Fibroblast of skin of right biceps (primary cell): Measurements from ENCODE around the gene RNF26.

Source experiments
- DNase-seq: peaks from one replicate; pipeline ENCODE4 v3.0.0-alpha.2; 2013

Gene RNF26

DNA sequence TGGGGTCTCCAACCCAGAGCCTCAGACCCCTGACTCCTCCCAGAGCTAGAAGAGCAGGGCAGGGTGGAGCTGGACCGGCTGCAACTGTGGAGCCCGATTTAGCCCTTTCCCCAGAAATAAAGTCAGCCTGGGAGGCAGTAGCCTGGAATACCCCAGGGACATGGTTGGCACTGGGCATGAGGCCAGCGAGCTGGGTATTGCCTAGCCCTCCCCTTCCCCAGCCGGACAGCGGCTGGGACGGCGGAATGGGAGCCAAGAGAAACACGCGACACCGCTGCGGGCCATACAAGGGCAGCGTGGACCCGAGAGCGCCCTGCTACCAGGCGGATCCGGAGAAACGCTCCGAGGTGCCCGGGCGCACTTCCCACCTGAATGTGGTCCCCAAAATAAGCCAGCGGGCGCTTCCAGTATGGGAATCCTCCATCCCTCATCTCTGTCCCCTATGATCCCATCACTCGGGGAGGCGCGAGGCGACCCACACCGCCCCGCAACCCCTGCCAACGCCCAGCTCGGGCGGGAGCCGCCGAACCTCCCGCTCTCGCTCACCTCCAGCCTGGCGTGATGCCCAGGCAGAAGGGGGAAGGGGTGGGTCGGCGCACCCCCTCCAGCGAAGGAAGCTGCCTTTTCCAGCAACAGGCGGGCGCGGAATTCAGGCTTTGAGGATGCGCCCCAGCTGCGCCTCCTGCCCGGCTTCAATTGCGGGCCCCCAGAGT is 18.2 kb upstream of the RNF26 start:
- peak; percentile 49 for DNase-seq

DNA sequence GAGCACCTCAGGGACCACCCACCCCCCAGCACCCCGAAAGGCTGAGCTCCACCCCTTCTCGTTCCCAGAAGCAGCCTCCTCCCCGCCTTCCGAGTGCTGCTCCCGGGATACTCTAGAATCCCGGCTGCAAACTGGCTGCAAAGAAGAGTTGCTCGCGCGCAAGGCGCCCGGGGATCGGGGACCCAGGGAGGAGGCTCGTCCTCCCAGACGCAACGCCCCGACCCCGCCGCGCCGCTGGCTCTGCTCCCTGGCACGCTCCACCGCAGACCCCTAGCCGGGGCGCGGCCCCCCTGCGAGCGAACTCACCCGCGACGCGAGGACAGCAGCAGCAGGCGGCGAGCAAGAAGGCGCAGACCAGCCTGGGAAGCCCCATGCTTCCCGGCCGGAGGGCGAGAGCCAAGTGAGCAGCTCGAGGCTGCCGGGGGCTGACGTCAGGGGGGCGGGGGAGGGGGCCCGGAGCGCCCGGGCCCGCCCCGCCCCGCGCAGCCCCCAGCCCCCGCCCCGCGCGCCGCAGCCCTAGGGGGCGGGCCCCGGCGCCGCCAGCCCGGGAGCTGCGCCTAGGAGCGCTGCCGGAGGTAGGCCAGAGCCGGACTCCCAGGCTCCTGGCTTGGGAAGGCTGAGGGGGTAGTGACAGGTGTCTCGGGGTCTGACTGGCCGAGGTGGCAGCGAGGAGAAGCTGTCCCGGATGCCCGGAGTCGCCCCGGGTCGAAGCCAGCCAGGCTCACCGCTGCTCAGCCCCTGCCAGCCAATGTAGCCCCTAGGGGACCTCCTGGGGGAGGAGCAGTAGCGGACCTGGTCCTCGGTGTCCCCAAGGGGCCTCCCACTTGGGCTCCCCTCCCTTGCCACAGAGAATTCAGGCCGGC is 17.4 kb upstream of the RNF26 start, which contains the start of gene MCAM:
Gene MCAM, minus strand, starts transcription at position 402 of the 863 bp plus-strand sequence. Its CDS starts 29 bp downstream, at position 373.
- peak; percentile 68 for DNase-seq

DNA sequence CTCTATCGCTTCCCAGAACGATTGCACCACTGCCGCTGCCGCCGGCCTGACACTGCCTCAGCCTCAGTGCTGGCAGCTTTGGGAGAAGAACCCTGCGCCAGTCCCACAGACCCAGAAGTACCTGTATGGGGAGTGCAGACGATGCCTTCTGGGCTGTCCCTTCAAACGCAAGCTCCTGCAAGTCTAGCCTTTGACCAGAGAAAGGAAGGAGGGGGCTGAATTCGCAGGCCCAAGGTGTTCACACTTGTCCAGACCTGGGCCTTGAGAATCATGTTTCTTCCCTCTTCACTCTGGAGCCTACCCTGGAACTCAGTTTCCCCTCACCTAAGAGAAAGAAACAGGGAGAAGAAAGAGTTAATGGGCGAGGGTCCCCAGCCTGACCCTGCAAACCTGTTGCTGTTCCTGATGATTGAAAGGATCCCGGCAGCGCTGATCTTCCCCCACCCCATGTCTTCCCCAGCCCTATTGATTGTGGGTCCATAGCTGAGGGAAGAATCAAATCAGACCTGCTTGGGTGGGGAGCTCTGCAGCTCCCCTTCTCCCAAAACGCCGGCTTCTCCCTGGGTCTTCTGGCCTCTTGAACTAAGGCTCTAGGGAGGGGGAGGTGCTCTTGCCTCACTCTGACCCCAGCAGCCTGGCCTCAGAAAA is 16.6 kb upstream of the RNF26 start:
- no peak for DNase-seq

DNA sequence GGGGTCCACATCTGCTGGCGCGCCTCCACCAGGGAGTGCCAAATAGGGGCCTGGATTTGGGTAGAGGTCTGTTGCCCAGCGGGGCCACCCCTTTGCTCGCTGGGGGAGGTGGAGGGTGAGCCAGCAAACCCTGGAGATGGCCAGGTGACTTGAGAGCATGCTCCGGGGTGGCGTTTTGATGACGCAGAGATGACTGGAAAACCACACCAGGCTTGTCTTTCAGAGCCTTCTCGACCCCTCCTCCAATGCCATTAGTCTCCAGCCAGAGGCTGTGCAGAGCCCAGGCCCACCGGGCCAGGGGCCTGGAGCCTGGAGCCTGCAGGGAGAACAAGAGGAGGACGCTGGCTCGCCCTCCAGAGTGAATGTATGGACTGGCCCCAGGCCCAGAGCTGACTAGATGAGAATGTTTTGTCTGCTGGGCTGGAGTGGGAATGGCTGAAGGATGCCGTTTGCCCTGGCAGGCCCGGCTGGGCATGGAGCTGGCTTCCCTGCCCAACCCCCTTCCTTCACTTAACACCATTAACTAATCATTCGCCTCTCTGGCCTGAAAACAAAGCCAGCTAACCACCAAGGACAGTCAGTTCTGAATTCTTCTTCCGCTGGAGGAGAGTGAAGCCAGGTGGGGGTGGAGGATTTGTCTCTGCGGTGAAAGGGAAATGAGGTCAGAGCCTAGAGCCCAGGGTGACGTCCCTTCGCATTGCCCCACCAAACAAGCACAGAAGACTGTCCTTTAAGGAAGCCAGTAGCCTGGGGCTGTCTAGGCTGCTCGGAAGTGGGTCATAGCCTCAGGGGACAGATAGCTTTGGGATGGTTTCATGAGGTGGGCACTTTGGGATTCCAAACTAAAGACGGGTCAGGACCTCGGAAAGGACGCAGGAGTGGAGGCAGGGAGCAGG is 15.8 kb upstream of the RNF26 start:
- DNase-seq, result peak; percentile 80

DNA sequence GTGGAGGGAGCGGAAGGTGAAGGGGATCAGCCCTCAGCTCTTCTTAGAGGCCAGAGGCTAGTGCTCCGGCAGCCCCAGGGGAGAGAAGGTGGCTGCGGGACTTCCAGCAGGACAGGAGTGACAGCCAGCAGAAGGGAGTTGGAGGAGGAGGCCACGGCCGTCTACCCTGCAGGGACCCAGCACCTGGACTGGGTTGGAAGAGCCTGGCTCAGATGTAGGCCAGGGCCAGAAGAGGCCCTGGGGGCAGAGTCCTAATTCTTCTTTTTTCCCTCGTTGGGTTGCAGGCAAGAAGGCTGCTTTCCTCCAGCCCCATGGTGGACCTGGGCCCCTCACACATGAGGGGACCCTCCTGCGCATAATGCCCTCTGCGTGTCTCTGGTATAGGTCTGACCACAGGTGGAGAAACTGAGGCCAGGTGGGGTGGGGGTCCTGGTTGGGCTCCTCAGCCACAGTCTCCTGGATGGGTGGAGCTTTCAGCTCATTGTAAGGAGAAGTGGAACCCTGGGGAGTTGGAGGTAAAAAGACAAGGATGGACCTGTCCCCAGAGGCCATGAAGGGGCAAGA is 15.1 kb upstream of the RNF26 start:
- no peak for DNase-seq

DNA sequence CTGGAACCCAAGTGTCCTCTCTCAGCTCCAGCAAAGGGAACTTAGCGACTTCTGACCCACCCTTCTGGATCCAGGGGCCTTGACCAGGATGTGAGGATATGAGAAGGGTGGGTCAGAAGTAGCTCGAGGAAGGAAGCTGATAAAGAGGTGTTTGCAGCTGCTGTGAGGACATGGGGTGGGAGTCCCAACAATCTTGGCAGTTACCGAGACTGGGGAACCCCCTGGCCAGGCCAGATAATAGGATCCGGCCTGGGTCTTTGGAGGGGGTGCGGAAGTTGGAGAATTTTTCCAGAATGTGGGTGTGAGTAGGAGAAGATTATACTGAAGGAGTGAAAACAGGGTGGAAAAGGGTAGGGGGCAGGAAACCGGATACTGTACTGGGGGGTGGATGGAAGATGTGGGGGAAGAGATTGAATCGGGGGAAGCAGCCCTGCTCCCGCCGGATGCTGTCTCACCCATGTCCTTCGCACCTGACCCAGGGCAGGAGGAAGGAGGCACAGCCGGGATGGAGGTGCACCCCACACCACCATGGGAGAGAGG is 14.6 kb upstream of the RNF26 start:
- DNase-seq, result no peak

DNA sequence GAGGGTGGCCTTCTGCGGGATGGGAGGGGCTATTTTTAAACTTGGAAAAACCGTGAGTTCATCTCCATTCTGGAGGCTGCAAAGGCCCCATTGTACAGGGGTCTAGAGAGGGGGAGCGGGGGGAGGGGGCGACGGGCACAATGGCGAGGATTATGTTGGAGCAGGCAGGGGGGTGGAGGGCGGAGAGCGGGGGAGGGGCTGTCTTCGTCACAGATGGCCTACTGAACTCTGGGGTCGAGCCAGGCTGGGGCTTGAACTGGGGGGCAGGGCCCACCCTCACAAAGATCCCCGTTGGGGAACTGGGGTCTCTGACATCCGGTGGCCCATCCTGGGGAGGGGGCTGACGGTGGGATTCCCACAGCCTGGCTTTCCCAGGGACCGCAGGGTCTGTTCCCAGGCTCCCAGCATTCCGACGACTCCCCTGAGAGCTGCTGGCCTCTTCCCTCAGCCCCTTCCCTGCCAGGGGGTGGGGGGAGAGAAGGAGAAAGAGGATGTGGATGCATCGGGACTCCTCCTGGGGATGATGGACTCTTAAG is 14.0 kb upstream of the RNF26 start:
- DNase-seq, result peak; percentile 75

DNA sequence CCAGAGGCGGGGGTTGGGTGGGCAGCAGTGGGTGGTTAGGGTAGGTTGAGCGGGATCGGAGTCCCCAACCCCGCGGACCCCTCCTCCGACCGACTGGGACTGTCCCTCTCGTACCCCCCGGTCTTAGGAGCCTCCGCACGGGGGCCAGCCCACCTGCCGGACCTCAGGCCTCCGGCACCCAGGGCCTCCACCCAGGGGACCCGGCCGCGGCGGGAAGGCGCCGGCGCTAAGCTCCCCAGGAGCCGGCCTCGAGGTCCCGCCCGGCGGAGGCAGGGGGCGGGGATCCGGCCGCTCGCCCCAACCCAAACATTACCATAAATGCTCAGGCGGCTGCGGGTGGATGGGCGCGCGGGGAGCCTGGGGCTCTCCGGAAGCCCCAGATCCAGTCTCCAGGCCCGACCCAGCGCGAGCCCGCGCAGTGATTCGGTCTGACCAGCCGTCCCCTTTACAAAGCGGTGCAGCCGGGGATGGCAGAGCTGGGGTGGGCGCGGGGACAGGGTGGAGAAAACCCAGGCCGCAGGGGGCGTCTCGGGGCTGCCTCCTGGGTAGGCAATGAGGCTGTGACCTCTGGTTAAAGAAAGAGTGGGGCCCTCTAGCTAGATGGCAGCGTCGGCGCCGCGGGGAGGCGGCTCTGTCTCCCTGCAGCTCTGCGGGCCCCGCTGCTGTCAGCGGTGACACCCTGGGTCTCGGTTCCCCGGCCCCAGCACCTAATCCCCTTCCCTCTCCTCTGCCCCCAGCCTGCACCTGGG is 13.4 kb upstream of the RNF26 start:
- DNase-seq, result peak; percentile 84

DNA sequence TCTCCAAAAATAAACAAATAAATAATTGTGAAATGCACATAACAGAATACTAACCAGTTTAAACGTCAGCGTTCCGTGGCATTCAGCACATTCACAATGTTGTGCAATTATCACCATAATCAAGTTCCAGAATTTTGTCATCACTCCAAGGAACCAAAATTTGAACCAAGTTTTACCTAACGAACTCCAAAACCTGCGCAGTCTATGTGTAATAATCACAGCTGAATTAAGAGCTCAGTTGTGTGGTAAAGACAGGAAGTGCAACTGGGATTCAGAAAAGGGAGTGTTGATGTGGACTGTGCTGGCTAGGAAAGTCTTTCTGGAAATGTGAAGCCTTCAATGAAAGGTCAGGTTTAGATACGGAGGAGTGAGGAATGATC is 12.0 kb upstream of the RNF26 start:
- DNase-seq, result no peak

DNA sequence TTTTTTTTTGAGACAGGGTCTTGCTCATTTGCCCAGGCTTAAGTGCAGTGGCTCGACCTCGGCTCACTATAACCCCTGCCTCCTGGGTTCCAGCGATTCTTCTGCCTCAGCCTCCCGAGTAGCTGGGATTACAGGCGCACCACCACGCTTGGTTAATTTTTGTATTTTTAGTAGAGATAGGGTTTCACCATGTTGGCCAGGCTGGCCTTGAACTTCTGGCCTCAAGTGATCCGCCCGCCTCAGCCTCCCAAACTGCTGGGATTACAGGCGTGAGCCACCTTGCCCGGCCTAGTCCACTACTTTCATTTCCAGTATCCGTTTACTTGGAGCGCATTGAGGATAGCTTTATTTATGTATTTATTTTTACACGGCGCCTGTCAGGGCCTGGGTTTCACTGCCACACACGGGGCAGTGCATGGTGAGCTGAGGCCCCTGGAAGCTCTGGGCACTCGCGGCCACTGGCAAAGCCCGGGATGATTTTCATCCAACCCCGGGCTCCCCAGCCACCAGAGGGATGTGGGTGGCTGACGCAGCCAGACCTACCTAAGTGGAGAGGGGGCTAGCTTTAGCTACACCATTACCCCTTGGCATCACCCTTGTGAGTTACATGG is 11.3 kb upstream of the RNF26 start:
- no peak for DNase-seq

DNA sequence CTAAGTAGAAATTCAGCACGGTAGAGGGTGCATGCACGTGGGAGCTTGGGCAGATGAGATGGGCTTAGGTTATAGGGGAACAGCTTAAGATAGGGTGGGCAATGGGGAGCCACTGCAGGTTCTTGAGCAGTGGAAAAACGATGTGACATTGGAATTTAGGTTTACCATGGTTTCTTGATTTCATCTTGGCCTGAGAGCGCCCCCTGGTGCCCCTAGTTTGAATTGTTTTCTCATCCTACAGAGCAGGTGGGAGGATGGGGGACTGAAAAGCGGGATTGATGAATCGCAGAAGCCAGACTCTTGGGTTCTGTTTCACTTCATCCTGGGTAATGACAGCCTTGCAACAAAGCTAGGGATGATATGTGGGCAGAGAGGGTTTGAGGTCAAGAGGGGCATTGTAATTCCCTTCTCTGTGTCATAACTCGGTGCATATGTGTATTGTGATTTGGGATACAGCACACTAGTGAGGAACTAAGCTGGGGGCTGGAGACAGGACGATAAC is 10.7 kb upstream of the RNF26 start:
- DNase-seq, result peak; percentile 71

DNA sequence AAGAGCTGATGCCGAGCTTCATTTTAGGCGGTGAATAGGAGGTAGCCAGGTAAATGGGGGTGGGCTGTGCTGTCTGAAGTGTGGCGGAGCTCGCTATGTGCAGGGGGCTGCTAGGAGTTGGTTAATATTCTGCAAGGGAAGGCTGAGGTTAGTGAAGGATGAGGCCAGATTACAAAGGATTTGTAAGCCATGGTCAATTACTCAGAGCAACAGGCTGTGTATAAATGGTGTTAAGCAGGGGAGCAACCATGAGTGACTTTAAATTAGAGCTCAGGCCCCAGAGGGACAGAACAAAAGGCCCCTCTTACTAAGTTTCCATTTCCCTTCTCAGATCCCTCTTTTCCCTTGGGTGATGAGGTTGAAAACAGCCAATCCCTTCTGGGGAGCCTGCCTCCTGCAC is 10.1 kb upstream of the RNF26 start:
- DNase-seq, result no peak

DNA sequence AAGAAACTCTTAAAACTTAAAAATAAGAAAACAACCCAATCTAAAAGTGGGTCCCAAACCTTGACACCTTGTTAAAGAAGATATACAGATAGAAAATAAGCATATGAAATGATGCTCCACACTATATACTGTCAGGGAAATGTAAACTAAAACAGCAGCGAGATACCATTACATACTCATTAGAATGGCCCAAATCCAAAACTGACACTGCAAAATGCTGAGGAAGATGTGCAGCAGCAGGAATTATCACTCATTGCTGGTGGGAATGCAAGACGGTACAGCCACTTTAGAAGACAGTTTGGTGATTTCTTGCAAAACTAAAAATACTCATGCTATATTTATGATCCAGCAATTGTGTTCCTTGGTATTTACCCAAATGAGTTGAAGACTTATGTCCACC is 5.0 kb upstream of the RNF26 start:
- no peak for DNase-seq

DNA sequence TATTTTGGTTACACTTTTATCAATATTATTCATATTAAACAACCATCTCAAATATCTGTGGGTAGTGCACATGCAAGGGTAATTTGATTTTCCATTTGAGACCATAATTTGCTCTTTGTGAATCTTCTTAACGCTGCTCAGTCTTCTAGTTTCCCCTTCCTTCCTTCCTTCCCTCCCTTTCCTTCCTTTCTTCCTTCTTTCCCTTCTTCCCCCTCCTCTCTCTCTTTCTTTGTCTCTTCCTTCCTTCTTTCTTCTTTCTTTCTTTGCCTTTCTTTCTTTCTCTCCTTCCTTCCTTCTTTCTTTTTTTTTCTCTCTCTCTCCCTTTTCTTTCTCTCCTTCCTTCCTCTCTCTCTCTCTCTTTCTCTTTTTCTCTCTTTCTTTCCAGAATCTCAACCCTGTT is 4.1 kb upstream of the RNF26 start:
- no peak for DNase-seq

DNA sequence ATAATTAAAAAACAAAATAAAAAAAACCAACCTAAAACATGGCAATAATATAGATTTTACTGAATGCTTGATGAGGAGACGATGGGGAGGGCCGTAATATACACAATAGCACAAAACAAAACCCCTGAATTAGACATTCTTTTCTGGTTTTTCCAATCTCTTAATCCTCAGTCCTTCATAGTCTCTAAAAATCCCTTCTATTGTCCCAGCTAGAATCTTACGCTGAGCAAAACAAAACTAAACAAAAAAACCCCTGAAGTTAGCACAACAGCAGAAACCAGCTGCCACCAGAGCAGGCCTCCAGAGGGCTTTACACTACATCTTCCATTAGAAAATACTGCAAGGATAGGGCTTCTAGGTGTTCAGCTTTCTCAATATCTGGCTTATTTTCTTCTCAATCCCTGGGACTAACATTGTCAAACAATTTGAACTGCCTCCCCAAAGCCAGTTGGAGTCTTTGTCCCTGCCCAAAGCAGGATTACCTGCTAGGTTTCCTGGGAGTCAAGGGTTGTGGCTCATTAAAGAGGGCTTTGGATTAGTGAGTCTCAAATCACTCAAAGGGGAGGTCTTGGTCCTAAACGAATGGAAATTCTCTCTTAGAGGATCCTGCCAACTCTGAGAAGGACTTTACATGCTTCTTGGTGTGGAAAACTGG is 2.1 kb upstream of the RNF26 start:
- DNase-seq, result no peak

DNA sequence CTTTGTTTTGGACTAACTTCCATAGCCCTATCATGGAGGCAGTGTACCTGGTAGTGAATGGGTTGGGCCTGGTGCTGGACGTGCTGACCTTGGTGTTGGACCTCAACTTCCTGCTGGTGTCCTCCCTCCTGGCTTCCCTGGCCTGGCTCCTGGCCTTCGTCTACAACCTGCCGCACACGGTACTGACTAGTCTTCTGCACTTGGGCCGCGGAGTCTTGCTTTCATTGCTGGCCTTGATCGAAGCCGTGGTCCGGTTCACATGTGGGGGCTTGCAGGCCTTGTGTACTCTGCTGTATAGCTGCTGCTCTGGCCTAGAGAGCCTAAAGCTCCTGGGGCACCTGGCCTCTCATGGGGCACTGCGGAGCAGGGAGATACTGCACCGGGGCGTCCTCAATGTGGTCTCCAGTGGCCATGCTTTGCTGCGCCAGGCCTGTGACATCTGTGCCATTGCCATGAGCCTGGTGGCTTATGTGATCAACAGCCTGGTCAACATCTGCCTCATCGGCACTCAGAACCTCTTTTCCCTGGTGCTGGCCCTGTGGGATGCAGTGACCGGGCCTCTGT is 846 bp downstream of the RNF26 start:
- DNase-seq, result no peak

DNA sequence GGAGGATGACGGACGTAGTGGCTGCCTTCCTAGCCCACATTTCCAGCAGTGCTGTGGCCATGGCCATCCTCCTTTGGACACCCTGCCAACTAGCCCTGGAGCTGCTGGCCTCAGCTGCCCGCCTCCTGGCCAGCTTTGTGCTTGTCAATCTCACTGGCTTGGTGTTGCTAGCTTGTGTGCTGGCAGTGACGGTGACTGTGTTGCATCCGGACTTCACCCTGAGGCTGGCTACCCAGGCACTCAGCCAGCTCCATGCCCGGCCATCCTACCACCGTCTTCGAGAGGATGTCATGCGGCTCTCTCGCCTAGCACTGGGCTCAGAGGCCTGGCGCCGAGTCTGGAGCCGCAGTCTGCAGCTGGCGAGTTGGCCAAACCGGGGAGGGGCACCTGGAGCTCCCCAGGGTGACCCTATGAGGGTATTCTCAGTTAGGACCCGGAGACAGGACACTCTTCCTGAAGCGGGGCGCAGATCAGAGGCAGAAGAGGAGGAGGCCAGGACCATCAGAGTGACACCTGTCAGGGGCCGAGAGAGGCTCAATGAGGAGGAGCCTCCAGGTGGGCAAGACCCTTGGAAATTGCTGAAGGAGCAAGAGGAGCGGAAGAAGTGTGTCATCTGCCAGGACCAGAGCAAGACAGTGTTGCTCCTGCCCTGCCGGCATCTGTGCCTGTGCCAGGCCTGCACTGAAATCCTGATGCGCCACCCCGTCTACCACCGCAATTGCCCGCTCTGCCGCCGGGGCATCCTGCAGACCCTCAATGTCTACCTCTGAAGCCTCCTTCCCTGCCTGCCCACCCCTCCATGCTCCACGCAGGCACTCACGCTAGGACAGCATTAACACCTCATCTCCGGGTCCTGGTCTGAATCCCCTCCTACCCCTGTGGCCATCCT is 1.6 kb downstream of the RNF26 start:
- no peak for DNase-seq

DNA sequence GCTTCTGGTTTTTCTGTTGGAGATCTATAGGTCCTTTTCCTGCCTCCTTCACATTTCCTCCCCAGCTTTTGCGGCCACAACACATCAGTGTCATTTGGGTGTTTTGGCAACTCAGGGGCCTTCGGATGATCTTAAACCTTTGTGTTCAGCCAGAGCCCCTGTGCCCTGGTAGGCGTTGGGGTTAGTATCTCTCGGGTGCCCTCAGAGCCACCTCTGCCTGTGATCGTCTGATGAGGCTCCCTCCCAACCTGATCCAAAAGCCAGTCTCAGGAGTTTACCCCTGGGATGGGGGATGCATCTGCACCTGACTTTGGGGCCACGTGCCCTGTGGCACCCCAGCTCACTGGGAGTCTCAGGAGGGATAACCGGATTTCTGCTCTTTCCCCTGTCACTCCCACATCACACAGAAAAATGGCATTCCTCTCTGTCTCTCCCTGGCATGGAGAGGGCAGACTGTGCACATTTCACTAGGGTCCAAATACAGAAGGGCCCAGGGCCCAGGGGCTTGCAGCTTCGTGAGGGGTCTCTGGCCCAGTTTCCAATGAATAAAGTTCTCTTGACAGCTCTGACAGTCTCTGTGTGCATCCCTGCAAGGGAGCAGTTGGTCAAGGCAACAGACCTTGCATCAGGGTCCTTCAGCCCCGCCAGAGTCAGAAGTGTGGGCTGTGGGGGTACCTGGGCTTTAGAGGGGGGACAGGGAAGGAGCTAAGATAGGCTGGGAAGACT is 2.6 kb downstream of the RNF26 start:
- DNase-seq, result no peak
